ENCODE data around the gene XAGE3.

XAGE3 gene

GRCh38 chrX:52839137-52839536 is 28.7 kb downstream of the XAGE3 start:
- DNase-seq, result no peak

GRCh38 chrX:52830551-52830950 is 37.3 kb downstream of the XAGE3 start:
- DNase-seq, result no peak

- no peak for DNase-seq
These were observed 43.3 kb downstream of the XAGE3 start for GRCh38 chrX:52824608-52825007.

GRCh38 chrX:52821079-52821760 is 46.7 kb downstream of the XAGE3 start:
- no peak for DNase-seq

- DNase-seq, result no peak
These were observed 48.1 kb downstream of the XAGE3 start for GRCh38 chrX:52819788-52820187.

Measured in stimulated activated CD4-positive, alpha-beta T cell treated with anti-CD3 and anti-CD28 coated beads, Interleukin-15, amount 100 ng/mL, for 24 hours (primary cell).